GM12873 (cell line): ENCODE results near the gene LCN10.

Experiments used
- TF ChIP-seq, protein P1 (sequence below): IDR thresholded peaks from 2 replicates; pipeline ENCODE4 v1.5.1; 2012; ENCODE audit warnings: low read depth, mild to moderate bottlenecking, moderate library complexity, low read length, control low read depth; ENCODE audit not compliant: insufficient read depth; ENCODE audit errors: missing control alignments

The LCN10 gene

DNA sequence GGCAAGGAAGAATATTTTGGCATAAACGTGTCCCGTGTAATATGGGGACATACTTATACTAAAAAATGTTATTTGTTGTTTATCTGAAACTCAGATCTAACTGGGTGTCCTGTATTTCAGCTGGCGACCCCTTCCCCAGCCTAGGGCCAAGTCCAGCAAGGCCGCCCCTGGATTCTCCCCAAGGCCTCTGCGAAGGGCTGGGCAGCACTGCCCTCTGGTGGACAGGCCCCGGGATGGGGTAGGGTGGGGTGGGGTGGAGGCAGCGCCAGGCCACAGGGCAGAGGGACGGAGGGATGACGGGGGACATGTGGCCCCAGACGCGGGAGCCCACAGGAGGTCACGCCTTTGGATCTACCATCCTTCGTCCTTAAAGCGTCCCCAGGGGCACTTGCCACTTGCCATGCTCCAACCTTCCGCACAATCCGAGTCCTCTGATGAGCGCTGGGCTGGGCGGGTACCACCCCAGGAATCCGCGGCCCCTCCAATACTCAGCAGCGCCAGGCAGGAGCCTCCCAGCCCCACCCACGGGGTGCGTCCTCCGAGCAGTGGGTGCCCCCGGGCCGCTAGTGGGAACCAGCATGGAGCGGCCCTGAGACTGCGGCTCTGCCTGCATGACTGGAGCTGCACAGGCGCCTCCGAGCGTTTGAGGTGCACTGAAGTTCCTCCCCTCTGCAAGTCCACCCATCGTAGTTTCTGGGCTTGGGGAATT is 48.4 kb downstream of the LCN10 start:
- TF ChIP-seq, protein P1, sequence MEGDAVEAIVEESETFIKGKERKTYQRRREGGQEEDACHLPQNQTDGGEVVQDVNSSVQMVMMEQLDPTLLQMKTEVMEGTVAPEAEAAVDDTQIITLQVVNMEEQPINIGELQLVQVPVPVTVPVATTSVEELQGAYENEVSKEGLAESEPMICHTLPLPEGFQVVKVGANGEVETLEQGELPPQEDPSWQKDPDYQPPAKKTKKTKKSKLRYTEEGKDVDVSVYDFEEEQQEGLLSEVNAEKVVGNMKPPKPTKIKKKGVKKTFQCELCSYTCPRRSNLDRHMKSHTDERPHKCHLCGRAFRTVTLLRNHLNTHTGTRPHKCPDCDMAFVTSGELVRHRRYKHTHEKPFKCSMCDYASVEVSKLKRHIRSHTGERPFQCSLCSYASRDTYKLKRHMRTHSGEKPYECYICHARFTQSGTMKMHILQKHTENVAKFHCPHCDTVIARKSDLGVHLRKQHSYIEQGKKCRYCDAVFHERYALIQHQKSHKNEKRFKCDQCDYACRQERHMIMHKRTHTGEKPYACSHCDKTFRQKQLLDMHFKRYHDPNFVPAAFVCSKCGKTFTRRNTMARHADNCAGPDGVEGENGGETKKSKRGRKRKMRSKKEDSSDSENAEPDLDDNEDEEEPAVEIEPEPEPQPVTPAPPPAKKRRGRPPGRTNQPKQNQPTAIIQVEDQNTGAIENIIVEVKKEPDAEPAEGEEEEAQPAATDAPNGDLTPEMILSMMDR = peak; percentile 62

DNA sequence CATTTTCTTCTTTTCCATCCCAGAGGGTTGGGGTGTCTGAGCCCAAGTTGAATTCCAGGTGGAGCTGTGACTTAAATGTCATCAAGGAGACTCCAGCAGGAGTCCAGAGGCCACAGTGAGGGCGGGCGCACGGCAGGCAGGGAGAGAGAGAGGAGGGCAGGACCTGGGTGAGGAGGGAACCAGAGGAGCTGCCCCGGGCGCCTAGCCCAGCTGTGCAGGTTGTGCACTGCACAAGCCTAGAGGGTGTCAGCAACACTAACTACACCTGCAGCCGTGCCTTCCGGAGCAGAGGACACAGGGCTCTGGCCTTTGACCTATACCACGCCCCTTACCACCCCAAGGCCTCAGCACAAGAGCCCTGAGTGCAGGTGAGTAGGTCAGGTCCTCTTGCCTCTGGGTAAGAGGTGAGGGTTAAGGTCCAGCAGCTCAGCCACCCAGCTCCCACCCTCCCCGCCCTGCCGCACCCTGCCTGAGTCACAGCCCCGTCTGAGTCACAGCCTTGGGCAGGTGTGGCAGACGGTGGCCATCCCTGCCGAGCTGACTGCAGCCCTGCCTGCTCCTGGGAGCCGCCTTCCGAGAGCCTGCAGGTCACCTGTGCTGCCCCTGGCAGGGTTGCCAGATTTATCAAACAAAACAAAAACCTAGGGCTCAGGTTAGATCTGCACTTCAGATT is 49.1 kb downstream of the LCN10 start:
- TF ChIP-seq, protein P1 = no peak

DNA sequence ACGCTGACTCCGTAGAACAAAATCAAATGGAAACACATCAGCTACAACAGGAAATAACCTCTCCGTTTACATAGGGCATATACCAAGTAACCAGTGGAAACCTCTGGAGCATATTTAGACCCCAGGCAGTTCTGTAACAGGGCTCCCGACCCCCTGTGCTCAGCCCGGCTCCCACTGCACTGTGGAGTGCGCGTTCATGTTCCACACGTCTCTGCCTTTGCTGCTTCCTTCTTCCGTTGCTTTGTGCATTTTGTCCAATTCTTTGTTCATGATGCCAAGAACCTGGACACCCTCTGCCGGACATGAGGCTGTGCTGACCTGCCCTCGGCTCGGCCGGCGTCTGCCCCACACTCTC is 49.6 kb downstream of the LCN10 start:
- TF ChIP-seq, protein P1 = no peak

DNA sequence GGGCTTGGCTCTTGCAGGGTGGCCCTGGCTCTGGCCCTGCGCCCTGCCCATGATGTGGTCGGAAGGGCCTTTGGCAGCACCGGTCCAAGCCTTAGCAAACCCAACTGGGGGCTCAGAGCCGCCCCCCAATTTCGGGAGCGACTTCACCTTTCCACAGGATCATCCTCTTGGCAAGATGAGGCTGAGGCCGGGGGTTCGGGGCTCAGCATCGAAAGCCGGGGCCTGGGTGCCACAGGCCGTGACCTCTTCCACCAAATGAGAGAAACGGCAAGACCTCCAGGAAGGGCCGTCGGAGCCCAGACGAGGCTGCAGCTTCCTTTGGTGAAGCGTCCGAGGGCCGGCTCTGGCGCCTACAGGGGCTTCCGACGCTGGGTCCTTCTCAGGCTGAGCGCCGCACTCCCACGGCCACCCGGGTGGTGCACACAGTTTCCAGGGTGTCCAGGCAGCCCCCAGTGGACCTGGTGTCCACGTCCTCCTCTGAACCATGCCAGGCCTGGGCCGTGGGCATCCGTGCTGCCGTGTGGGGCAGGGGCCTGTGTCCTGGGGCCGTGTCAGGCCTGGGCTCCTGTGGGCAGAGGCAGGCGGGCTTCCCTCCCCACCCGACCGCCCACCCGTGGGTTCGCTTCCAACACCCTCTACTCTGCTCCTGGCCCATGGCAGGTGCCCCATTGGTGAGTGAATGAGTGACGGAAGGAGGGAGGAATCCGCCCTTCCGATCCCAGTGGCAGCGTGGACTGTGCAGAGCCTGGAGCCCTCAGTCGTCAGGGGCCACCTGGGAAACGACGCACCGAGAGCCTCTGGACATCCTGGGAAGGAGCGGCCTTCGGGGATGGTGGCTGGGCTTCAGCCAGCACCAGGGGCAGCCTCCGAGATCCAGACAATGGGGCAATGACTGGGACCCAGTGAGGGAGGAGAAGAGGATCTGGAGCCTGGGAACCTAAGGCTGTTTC is 50.3 kb downstream of the LCN10 start:
- TF ChIP-seq, protein P1 = no peak

DNA sequence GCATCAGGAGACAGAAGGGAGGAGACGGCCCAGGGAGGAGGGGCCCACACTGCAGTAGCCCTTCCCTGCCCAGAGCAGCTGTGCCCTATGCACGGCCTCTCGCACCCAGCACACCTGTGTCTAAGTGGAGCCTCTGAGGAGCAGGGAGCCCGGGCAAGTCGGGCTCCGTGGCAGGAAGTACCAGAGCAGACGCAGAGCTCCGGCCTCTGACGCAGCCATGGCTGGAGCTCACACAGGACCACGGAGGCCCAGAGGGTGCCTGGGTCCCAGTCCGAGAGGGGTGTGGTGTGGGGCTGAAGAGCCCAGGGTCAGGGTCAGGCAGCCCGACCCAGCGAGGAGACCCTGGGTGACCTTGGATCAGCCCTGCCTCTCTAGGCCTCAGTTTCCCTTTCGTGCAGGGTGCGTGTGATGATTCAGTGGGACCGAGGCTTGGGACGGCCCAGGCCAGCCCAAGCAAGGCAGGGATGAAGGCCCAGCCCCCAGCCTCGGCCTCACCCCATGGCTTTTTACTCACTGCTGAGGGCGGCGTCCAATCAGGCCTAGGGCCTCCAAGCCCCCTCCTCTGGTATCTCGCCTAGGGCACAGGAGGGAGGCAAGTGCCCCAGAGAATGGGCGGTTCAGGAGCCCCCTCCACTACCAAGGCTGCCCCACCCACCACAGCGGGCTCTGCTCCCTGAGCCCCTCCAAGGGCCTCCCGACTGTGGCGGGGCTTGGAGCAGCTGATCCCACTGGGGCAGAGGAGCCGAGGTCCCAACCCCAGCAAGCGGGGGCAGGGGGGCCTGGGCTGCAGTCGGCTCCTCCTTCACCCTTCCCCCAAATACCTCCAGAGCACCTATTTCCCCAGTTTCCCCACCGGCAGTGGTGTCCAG is 51.2 kb downstream of the LCN10 start:
- TF ChIP-seq, protein P1 = no peak

DNA sequence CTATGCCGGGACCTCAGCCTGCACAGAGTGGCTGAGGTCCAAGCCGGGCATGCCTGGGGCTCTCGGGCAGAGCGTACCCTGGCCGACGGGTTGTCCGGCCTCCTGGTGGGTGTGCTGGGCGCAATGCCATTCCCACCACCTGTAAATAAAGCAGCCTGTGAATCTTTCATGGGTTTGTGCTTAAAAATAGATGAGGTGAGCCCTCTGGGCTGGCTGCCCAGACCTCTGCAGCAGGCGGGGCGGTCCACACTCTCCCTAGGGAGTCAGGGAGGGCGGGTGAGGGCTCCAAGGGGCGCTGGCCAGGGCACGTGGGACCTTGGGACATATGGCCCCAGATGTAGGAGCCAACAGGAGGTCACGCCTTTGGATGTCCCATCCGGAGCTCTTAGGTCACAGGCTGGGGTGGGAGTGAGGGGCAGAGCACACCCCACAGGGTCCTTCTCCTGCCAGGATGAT is 51.9 kb downstream of the LCN10 start:
- TF ChIP-seq, protein P1 = no peak
